DND-41 (cell line): ENCODE results near the gene GRIN2A.

Experiments used
- ATAC-seq: fragments of 200-7000 bp; cut with Tn5 transposase; 3 replicates; pipeline ENCODE4 v1.9.1; 2021; ENCODE audit warnings: low read depth; ENCODE audit not compliant: insufficient read depth
- DNase-seq: peaks from one replicate; pipeline ENCODE4 v3.0.0-alpha.2; 2020
- H2AFZ ChIP-seq: 2 replicates; pipeline ENCODE4 v1.6.0; 2012; ENCODE audit warnings: low read depth, low read length
- H3K27ac ChIP-seq: 2 replicates; pipeline ENCODE4 v1.5.1; 2012; ENCODE audit warnings: low read length, inconsistent platforms
- H3K27me3 ChIP-seq: fragments of 200-600 bp; sonication (generic); 2 replicates; pipeline ENCODE4 v1.6.0; 2012; ENCODE audit warnings: low read length, mild to moderate bottlenecking, inconsistent platforms; ENCODE audit not compliant: insufficient read depth, poor library complexity
- H3K36me3 ChIP-seq: 2 replicates; pipeline ENCODE4 v1.5.1; 2012; ENCODE audit warnings: low read length, inconsistent platforms; ENCODE audit not compliant: insufficient read depth
- H3K4me1 ChIP-seq: 2 replicates; pipeline ENCODE4 v1.5.1; 2012; ENCODE audit warnings: mild to moderate bottlenecking, low read length; ENCODE audit not compliant: insufficient read depth
- H3K4me2 ChIP-seq: 2 replicates; pipeline ENCODE4 v1.6.0; 2012; ENCODE audit warnings: mild to moderate bottlenecking, moderate library complexity, low read length, inconsistent platforms; ENCODE audit not compliant: insufficient read depth
- H3K4me3 ChIP-seq, 2 experiments: fragments of 200-600 bp in 1 of 2; shearing (Covaris generic) in 1 of 2; 2 replicates each; pipeline ENCODE4 v1.5.1; 2012 to 2016; ENCODE audit warnings: inconsistent platforms in 2 of 2, low read length in 2 of 2, mild to moderate bottlenecking in 2 of 2, low read depth in 1 of 2, moderate library complexity in 1 of 2
- H3K79me2 ChIP-seq: 2 replicates; pipeline ENCODE4 v1.6.0; 2012; ENCODE audit warnings: low read length, inconsistent platforms; ENCODE audit not compliant: insufficient read depth
- H3K9ac ChIP-seq: 2 replicates; pipeline ENCODE4 v1.6.0; 2012; ENCODE audit warnings: low read depth, mild to moderate bottlenecking, inconsistent platforms, low read length, moderate library complexity
- H3K9me3 ChIP-seq: 2 replicates; pipeline ENCODE4 v1.5.1; 2012; ENCODE audit warnings: low read length, moderate library complexity, mild to moderate bottlenecking, inconsistent platforms; ENCODE audit not compliant: insufficient read depth, severe bottlenecking
- H4K20me1 ChIP-seq: 2 replicates; pipeline ENCODE4 v1.6.0; 2012; ENCODE audit warnings: low read length; ENCODE audit not compliant: insufficient read depth
- EZH2 ChIP-seq: IDR thresholded peaks from 3 replicates; pipeline ENCODE4 v1.6.1; 2012; ENCODE audit warnings: borderline replicate concordance, low read depth, mild to moderate bottlenecking, moderate library complexity, low read length, inconsistent platforms; ENCODE audit not compliant: severe bottlenecking
- TF ChIP-seq, protein P1 (sequence below): IDR thresholded peaks from 2 replicates; pipeline ENCODE4 v1.5.1; 2012; ENCODE audit warnings: borderline replicate concordance, low read length, moderate library complexity, mild to moderate bottlenecking; ENCODE audit not compliant: poor library complexity, severe bottlenecking; ENCODE audit errors: extremely low read depth

GRIN2A gene

GRCh38 chr16:9821331-9821730 lies 360.9 kb downstream of the GRIN2A start:
- Histone ChIP-seq H3K4me3 (no peak overlapping the region), H2AFZ (no peak overlapping the region), H3K4me2 (no peak overlapping the region), H3K79me2 (no peaks in the 10 kb centered on the region), H3K36me3 (no peaks in the 10 kb centered on the region), H4K20me1 (no peaks in the 10 kb centered on the region), H3K27ac (no peak overlapping the region), H3K4me1 (no peaks in the 10 kb centered on the region), H3K9ac (no peak overlapping the region), H3K27me3 (peaks cover 7% of the 10 kb centered on the region), H3K9me3 (no peaks in the 10 kb centered on the region)
- TF ChIP-seq EZH2: no peak
- TF ChIP-seq, protein P1, sequence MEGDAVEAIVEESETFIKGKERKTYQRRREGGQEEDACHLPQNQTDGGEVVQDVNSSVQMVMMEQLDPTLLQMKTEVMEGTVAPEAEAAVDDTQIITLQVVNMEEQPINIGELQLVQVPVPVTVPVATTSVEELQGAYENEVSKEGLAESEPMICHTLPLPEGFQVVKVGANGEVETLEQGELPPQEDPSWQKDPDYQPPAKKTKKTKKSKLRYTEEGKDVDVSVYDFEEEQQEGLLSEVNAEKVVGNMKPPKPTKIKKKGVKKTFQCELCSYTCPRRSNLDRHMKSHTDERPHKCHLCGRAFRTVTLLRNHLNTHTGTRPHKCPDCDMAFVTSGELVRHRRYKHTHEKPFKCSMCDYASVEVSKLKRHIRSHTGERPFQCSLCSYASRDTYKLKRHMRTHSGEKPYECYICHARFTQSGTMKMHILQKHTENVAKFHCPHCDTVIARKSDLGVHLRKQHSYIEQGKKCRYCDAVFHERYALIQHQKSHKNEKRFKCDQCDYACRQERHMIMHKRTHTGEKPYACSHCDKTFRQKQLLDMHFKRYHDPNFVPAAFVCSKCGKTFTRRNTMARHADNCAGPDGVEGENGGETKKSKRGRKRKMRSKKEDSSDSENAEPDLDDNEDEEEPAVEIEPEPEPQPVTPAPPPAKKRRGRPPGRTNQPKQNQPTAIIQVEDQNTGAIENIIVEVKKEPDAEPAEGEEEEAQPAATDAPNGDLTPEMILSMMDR: no peak
- ATAC-seq (no peak), DNase-seq (no peak)

- H3K36me3 ChIP-seq: no peaks in the 10 kb centered on the region
- ATAC-seq (no peak), DNase-seq (no peak)
- H3K27me3 ChIP-seq: peaks cover 7% of the 10 kb centered on the region
- H2AFZ ChIP-seq: no peak overlapping the region
- H3K27ac ChIP-seq: no peak overlapping the region
- no peaks in the 10 kb centered on the region for H3K4me1 ChIP-seq
- no peaks in the 10 kb centered on the region for H3K9me3 ChIP-seq
- no peak overlapping the region for H3K4me3 ChIP-seq
- no peak overlapping the region for H3K4me2 ChIP-seq
- H3K79me2 ChIP-seq: no peaks in the 10 kb centered on the region
- no peaks in the 10 kb centered on the region for H4K20me1 ChIP-seq
- no peak overlapping the region for H3K9ac ChIP-seq
- TF ChIP-seq, protein P1: no peak
- no peak for TF ChIP-seq EZH2
Observed at GRCh38 chr16:9820476-9821246, 361.6 kb downstream of the GRIN2A start.

GRCh38 chr16:9818702-9819101 lies 363.5 kb downstream of the GRIN2A start:
- H3K36me3 ChIP-seq: no peaks in the 10 kb centered on the region
- H3K27me3 ChIP-seq: peaks cover 7% of the 10 kb centered on the region
- TF ChIP-seq, protein P1: no peak
- TF ChIP-seq EZH2: no peak
- no peak overlapping the region for H3K4me2 ChIP-seq
- H3K27ac ChIP-seq: no peak overlapping the region
- no peak overlapping the region for H3K4me3 ChIP-seq
- DNase-seq (no peak), ATAC-seq (no peak)
- H3K79me2 ChIP-seq: no peaks in the 10 kb centered on the region
- no peaks in the 10 kb centered on the region for H3K9me3 ChIP-seq
- no peaks in the 10 kb centered on the region for H4K20me1 ChIP-seq
- H2AFZ ChIP-seq: no peak overlapping the region
- H3K4me1 ChIP-seq: no peaks in the 10 kb centered on the region
- H3K9ac ChIP-seq: no peak overlapping the region

- Histone ChIP-seq H3K27ac (no peak overlapping the region), H3K4me1 (no peaks in the 10 kb centered on the region), H3K4me3 (no peak overlapping the region), H4K20me1 (no peaks in the 10 kb centered on the region), H3K27me3 (peaks cover 7% of the 10 kb centered on the region), H3K36me3 (no peaks in the 10 kb centered on the region), H3K79me2 (no peaks in the 10 kb centered on the region), H2AFZ (no peak overlapping the region), H3K9ac (no peak overlapping the region), H3K9me3 (no peaks in the 10 kb centered on the region), H3K4me2 (no peak overlapping the region)
- TF ChIP-seq EZH2: no peak
- TF ChIP-seq, protein P1: no peak
- DNase-seq (no peak), ATAC-seq (no peak)
Observed at GRCh38 chr16:9817586-9817985, 364.6 kb downstream of the GRIN2A start.
